WTC11 (cell line): ENCODE measurements around the gene RAB12. TPM values are rescaled to one million over a fixed set of nuclear protein-coding genes. Genes with fewer than 3 reads are reported as not detected.
A peak's percentile ranks its signal among the peaks of the same experiment; 100 is the strongest.
"Not testable (repeated sequence)": the region's sequence is repeated elsewhere in the genome, so short reads cannot be mapped to it uniquely, and the experiment has no call there.

Experiments
- ATAC-seq: fragments of 200-7000 bp; cut with Tn5 transposase; 2 replicates; pipeline ENCODE4 v1.10.0; 2021; ENCODE audit warnings: mild to moderate bottlenecking, moderate library complexity
- CTCF ChIA-PET: fragments of 300-600 bp; sonication (Branson Sonifier 250); formaldehyde crosslinking; loops from one replicate; lab custom pipeline; 2021; ENCODE audit warnings: antibody characterized with exemption; lab: Charles Lee
- POLR2A ChIA-PET: fragments of 350-600 bp; sonication (Branson Sonifier 250); formaldehyde crosslinking; loops from one replicate; lab custom pipeline; 2021; ENCODE audit warnings: antibody characterized with exemption; lab: Charles Lee
- DNase-seq: peaks from one replicate; pipeline ENCODE4 v3.0.0; 2021; ENCODE audit warnings: low spot score
- H3K27ac Mint-ChIP-seq: 2 replicates; pipeline ENCODE4 v1.8.0; 2021; ENCODE audit warnings: mixed read lengths
- H3K27me3 Mint-ChIP-seq: 2 replicates; pipeline ENCODE4 v1.8.0; 2021; ENCODE audit warnings: low read depth, mild to moderate bottlenecking, moderate library complexity, mixed read lengths
- H3K36me3 Mint-ChIP-seq: 2 replicates; pipeline ENCODE4 v1.8.0; 2021; ENCODE audit warnings: mixed read lengths
- H3K4me1 Mint-ChIP-seq: 2 replicates; pipeline ENCODE4 v1.8.0; 2022; ENCODE audit warnings: mixed read lengths
- H3K4me3 Mint-ChIP-seq: 2 replicates; pipeline ENCODE4 v1.8.0; 2021; ENCODE audit warnings: mild to moderate bottlenecking, moderate library complexity, mixed read lengths
- H3K9me3 Mint-ChIP-seq: 2 replicates; pipeline ENCODE4 v1.8.0; 2021; ENCODE audit warnings: mixed read lengths
- CREM ChIP-seq: sonication (generic); formaldehyde crosslinking; IDR thresholded peaks from 2 replicates; pipeline ENCODE4 v1.8.1; 2022; ENCODE audit warnings: mild to moderate bottlenecking, missing genetic modification reagents, moderate library complexity
- GABPB1 ChIP-seq: sonication (generic); formaldehyde crosslinking; IDR thresholded peaks from 2 replicates; pipeline ENCODE4 v1.8.1; 2023; ENCODE audit warnings: mild to moderate bottlenecking, missing genetic modification reagents
- GTF2I ChIP-seq: fragments of 250-450 bp; sonication (Bioruptor Pico); conservative IDR thresholded peaks from 2 replicates; pipeline ENCODE4 v1.4.0; 2021; ENCODE audit warnings: mild to moderate bottlenecking
- MXD4 ChIP-seq: fragments of 250-450 bp; sonication (Bioruptor Pico); IDR thresholded peaks from 2 replicates; pipeline ENCODE4 v1.8.0; 2021; ENCODE audit warnings: mild to moderate bottlenecking, moderate library complexity, borderline replicate concordance
- MYBL2 ChIP-seq: sonication (generic); formaldehyde crosslinking; IDR thresholded peaks from 2 replicates; pipeline ENCODE4 v1.8.1; 2023; ENCODE audit warnings: mild to moderate bottlenecking, moderate library complexity, missing genetic modification reagents
- NFATC4 ChIP-seq: fragments of 250-450 bp; sonication (Bioruptor Pico); IDR thresholded peaks from 2 replicates; pipeline ENCODE4 v1.9.0; 2021; ENCODE audit warnings: mild to moderate bottlenecking
- OVOL2 ChIP-seq: fragments of 250-450 bp; sonication (Bioruptor Pico); IDR thresholded peaks from 2 replicates; pipeline ENCODE4 v1.9.0; 2021; ENCODE audit warnings: mild to moderate bottlenecking, borderline replicate concordance
- SP1 ChIP-seq: sonication (generic); formaldehyde crosslinking; conservative IDR thresholded peaks from 2 replicates; pipeline ENCODE4 v1.8.1; 2022; ENCODE audit warnings: missing genetic modification reagents
- TP53 ChIP-seq: sonication (generic); formaldehyde crosslinking; IDR thresholded peaks from 2 replicates; pipeline ENCODE4 v1.8.1; 2023; ENCODE audit warnings: mild to moderate bottlenecking, missing genetic modification reagents
- ZNF121 ChIP-seq: sonication (generic); formaldehyde crosslinking; IDR thresholded peaks from 2 replicates; pipeline ENCODE4 v1.8.0; 2023; ENCODE audit warnings: missing genetic modification reagents
- ZNF396 ChIP-seq: fragments of 250-450 bp; sonication (Bioruptor Pico); IDR thresholded peaks from 2 replicates; pipeline ENCODE4 v1.8.0; 2021; ENCODE audit warnings: mild to moderate bottlenecking, moderate library complexity, borderline replicate concordance
- ZNF423 ChIP-seq: fragments of 250-450 bp; sonication (Bioruptor Pico); IDR thresholded peaks from 2 replicates; pipeline ENCODE4 v2.1.2; 2022; ENCODE audit warnings: mild to moderate bottlenecking, moderate library complexity
- total RNA-seq: library from RNA; stranded (reverse); gene quantifications from 3 replicates; pipeline ENCODE4 v1.2.3, GENCODE V29; 2021
- TF ChIP-seq, protein P1 (sequence below): fragments of 250-450 bp; sonication (Bioruptor Pico); IDR thresholded peaks from 2 replicates; pipeline ENCODE4 v1.9.0; 2021; ENCODE audit warnings: moderate library complexity, mild to moderate bottlenecking, inconsistent platforms, borderline replicate concordance
- TF ChIP-seq, protein P2 (sequence below): sonication (generic); formaldehyde crosslinking; IDR thresholded peaks from 2 replicates; pipeline ENCODE4 v1.8.0; 2022; ENCODE audit warnings: mild to moderate bottlenecking, missing genetic modification reagents
- TF ChIP-seq, protein P3 (sequence below): sonication (generic); formaldehyde crosslinking; IDR thresholded peaks from 2 replicates; pipeline ENCODE4 v1.8.0; 2022; ENCODE audit warnings: missing genetic modification reagents
- TF ChIP-seq, protein P4 (sequence below): fragments of 250-450 bp; sonication (Bioruptor Pico); IDR thresholded peaks from 2 replicates; pipeline ENCODE4 v2.1.2; 2022; ENCODE audit warnings: mild to moderate bottlenecking, moderate library complexity

The RAB12 gene
- total RNA-seq, 1 experiment from 2014 or later: 69.3 TPM

DNA sequence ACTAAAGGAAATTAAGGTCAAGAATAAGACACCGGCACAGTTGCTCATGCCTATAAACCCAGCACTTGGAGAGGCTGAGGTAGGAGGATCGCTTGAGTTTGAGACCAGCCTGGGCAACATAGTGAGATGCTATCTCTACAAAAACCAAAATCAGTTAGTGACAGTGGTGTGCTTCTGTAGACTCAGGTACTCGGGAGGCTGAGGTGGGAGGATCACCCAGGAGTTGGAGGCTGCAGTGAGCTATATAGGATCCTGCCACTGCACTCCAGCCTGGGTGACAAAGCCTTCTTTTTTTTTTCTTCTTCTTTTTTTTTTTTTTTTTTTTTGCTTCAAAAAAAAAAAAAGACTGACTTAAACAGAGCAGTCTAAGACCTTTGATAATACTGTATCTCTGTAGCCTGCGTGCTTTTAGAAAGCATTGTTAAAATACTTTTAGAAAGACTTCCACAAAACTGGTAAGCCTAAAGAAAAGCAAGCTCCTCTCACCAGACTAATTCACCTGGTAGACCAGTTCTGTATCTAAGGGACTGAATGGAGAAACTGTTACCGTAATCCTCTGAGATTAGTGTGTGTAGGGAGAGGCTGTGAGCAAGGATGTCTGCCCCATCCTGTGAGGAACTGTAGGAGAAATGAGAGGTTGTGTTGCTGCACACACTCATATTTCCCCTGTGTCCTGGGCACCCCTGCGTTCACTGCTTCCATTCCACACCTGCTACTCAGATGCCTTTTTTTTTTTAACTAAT, 10.8 kb downstream of the RAB12 start:
- Mint-ChIP-seq H3K4me3 (peak overlapping the region; percentile 58; the same call in 1 of the 2 replicates), H3K27ac (peak overlapping the region; percentile 95), H3K4me1 (peaks cover 93% of the 10 kb centered on the region), H3K36me3 (peaks cover 34% of the 10 kb centered on the region), H3K27me3 (no peaks in the 10 kb centered on the region), H3K9me3 (no peaks in the 10 kb centered on the region)
- TF ChIP-seq, protein P1, sequence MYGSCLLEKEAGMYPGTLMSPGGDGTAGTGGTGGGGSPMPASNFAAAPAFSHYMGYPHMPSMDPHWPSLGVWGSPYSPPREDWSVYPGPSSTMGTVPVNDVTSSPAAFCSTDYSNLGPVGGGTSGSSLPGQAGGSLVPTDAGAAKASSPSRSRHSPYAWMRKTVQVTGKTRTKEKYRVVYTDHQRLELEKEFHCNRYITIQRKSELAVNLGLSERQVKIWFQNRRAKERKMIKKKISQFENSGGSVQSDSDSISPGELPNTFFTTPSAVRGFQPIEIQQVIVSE: no peak
- TF ChIP-seq CREM (CRISPR knock-in tag) (no peak), ZNF396 (no peak), ZNF121 (no peak), MXD4 (CRISPR knock-in tag) (no peak), TP53 (CRISPR knock-in tag) (no peak)
- TF ChIP-seq, protein P2, sequence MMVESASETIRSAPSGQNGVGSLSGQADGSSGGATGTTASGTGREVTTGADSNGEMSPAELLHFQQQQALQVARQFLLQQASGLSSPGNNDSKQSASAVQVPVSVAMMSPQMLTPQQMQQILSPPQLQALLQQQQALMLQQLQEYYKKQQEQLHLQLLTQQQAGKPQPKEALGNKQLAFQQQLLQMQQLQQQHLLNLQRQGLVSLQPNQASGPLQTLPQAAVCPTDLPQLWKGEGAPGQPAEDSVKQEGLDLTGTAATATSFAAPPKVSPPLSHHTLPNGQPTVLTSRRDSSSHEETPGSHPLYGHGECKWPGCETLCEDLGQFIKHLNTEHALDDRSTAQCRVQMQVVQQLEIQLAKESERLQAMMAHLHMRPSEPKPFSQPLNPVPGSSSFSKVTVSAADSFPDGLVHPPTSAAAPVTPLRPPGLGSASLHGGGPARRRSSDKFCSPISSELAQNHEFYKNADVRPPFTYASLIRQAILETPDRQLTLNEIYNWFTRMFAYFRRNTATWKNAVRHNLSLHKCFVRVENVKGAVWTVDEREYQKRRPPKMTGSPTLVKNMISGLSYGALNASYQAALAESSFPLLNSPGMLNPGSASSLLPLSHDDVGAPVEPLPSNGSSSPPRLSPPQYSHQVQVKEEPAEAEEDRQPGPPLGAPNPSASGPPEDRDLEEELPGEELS: no peak
- TF ChIP-seq, protein P3, sequence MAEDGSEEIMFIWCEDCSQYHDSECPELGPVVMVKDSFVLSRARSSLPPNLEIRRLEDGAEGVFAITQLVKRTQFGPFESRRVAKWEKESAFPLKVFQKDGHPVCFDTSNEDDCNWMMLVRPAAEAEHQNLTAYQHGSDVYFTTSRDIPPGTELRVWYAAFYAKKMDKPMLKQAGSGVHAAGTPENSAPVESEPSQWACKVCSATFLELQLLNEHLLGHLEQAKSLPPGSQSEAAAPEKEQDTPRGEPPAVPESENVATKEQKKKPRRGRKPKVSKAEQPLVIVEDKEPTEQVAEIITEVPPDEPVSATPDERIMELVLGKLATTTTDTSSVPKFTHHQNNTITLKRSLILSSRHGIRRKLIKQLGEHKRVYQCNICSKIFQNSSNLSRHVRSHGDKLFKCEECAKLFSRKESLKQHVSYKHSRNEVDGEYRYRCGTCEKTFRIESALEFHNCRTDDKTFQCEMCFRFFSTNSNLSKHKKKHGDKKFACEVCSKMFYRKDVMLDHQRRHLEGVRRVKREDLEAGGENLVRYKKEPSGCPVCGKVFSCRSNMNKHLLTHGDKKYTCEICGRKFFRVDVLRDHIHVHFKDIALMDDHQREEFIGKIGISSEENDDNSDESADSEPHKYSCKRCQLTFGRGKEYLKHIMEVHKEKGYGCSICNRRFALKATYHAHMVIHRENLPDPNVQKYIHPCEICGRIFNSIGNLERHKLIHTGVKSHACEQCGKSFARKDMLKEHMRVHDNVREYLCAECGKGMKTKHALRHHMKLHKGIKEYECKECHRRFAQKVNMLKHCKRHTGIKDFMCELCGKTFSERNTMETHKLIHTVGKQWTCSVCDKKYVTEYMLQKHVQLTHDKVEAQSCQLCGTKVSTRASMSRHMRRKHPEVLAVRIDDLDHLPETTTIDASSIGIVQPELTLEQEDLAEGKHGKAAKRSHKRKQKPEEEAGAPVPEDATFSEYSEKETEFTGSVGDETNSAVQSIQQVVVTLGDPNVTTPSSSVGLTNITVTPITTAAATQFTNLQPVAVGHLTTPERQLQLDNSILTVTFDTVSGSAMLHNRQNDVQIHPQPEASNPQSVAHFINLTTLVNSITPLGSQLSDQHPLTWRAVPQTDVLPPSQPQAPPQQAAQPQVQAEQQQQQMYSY (CRISPR knock-in tag): no peak
- TF ChIP-seq, protein P4, sequence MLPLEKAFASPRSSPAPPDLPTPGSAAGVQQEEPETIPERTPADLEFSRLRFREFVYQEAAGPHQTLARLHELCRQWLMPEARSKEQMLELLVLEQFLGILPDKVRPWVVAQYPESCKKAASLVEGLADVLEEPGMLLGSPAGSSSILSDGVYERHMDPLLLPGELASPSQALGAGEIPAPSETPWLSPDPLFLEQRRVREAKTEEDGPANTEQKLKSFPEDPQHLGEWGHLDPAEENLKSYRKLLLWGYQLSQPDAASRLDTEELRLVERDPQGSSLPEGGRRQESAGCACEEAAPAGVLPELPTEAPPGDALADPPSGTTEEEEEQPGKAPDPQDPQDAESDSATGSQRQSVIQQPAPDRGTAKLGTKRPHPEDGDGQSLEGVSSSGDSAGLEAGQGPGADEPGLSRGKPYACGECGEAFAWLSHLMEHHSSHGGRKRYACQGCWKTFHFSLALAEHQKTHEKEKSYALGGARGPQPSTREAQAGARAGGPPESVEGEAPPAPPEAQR (CRISPR knock-in tag): no peak
- CTCF ChIA-PET: no interaction called here
- ATAC-seq (no peak), DNase-seq (no peak)
- POLR2A ChIA-PET: interaction anchor here (0.6 kb wide), 1 partner anchor 380 kb away, joined by 3 read pairs; no protein-coding TSS in a partner anchor

DNA sequence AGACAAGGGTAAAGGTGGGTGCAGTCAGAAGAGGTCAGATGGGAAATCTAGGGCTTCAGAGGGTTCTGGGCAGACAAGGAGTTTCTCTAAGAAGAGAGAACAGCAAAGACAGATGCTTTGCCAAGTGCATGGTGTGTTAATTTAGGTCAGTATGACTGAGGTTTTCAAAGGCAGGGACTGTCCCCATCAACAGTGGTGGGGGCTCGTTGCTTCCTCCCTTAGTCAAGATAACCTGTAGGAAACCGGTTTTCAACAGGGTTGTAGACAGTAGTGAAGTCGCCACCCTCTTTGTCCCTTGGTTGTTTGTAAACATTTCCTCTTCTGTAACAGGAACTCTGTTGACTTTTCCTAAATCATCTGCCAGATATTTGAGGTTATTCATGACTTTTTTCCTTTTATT, 11.6 kb downstream of the RAB12 start:
- TF ChIP-seq MYBL2 (CRISPR knock-in tag) (no peak), GTF2I (CRISPR knock-in tag) (no peak), OVOL2 (CRISPR knock-in tag) (no peak), GABPB1 (no peak), NFATC4 (no peak)
- H3K36me3 Mint-ChIP-seq: peaks cover 41% of the 10 kb centered on the region
- DNase-seq (no peak), ATAC-seq (peak; percentile 9; the same call in 1 of the 2 replicates)
- CTCF ChIA-PET: no interaction called here
- H3K27me3 Mint-ChIP-seq: no peaks in the 10 kb centered on the region
- peak overlapping the region; percentile 94 for H3K27ac Mint-ChIP-seq
- peak overlapping the region; percentile 58 for H3K4me3 Mint-ChIP-seq
- H3K9me3 Mint-ChIP-seq: no peaks in the 10 kb centered on the region
- peaks cover 93% of the 10 kb centered on the region for H3K4me1 Mint-ChIP-seq
- POLR2A ChIA-PET: no interaction called here

DNA sequence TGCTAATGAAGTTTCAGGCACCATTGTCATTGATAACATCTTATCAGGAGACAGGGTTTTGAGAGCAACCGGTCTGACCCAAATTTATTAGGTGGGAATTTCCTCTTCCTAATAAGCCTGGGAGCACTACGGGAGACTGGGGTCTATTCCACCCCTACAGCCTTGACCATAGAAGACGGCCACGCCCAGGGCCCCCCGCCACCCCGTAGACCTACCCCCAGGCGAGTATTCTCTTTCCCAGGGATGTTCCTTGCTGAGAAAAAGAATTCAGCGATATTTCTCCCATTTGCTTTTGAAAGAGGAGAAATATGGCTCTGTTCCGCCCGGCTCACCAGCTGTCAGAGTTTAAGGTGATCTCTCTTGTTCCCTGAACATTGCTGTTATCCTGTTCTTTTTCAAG, 13.4 kb downstream of the RAB12 start:
- ChIA-PET POLR2A (interaction anchor here (0.5 kb wide), 1 partner anchor 1024 kb away, joined by 6 read pairs; no protein-coding TSS in a partner anchor), CTCF (interaction anchor here (4.3 kb wide), 1 partner anchor 13 kb away, joined by 22 read pairs; the partner anchor contains the start of gene RAB12)
- Mint-ChIP-seq H3K27ac (peak overlapping the region; percentile 94), H3K4me3 (peak overlapping the region; percentile 58), H3K36me3 (peaks cover 41% of the 10 kb centered on the region), H3K4me1 (peaks cover 93% of the 10 kb centered on the region)
- TF ChIP-seq SP1 (CRISPR knock-in tag) (0 out of 2 replicates have a peak, but pooled peaks have one; percentile 10), ZNF423 (CRISPR knock-in tag) (peak; percentile 65)
- DNase-seq (peak; percentile 80), ATAC-seq (peak; percentile 81)
- H3K9me3 Mint-ChIP-seq, H3K27me3 Mint-ChIP-seq: not testable (repeated sequence)
